CD8-positive, alpha-beta memory T cell (primary cell): ENCODE measurements around the gene TRIP10. TPM values are rescaled to one million over a fixed set of nuclear protein-coding genes. Genes with fewer than 3 reads are reported as not detected.

Experiments used
- CTCF ChIA-PET: fragments of 350-600 bp; sonication (Branson Sonifier 250); formaldehyde crosslinking; loops from one replicate; lab custom pipeline; 2021; ENCODE audit warnings: antibody characterized with exemption; lab: Charles Lee
- POLR2A ChIA-PET: fragments of 350-600 bp; sonication (Branson Sonifier 250); formaldehyde crosslinking; loops from one replicate; lab custom pipeline; 2021; ENCODE audit warnings: antibody characterized with exemption; lab: Charles Lee
- DNase-seq, 5 donors: peaks; one replicate each; pipeline versions ENCODE4 v3.0.0 to v3.0.0-alpha.2; 2020 to 2022; ENCODE audit warnings: mixed read lengths in 1 of 5
- H3K27ac ChIP-seq: one replicate; pipeline ENCODE4 v1.7.0; 2013; ENCODE audit warnings: low read depth, mild to moderate bottlenecking, low read length, moderate library complexity
- H3K27me3 ChIP-seq: 2 replicates; pipeline ENCODE4 v1.7.0; 2013; ENCODE audit warnings: low read length, mild to moderate bottlenecking; ENCODE audit not compliant: insufficient read depth, poor library complexity, severe bottlenecking
- H3K36me3 ChIP-seq: 2 replicates; pipeline ENCODE4 v1.7.0; 2013; ENCODE audit warnings: mild to moderate bottlenecking, low read length, moderate library complexity; ENCODE audit not compliant: insufficient read depth
- H3K4me1 ChIP-seq: 2 replicates; pipeline ENCODE4 v1.7.0; 2013; ENCODE audit warnings: mild to moderate bottlenecking, low read length, moderate library complexity; ENCODE audit not compliant: insufficient read depth
- H3K4me3 ChIP-seq: 2 replicates; pipeline ENCODE4 v1.7.0; 2013; ENCODE audit warnings: mild to moderate bottlenecking, low read length
- H3K9me3 ChIP-seq: 2 replicates; pipeline ENCODE4 v1.7.0; 2013; ENCODE audit warnings: mild to moderate bottlenecking, low read length
- H3K27ac Mint-ChIP-seq, 8 donors: one replicate each; pipeline ENCODE4 v1.8.0; 2020 to 2021; ENCODE audit warnings: mixed read lengths in 8 of 8, mild to moderate bottlenecking in 6 of 8, inconsistent platforms in 3 of 8, moderate library complexity in 3 of 8
- H3K27me3 Mint-ChIP-seq, 2 donors: one replicate each; pipeline ENCODE4 v1.8.0; 2020 to 2021; ENCODE audit warnings: mixed read lengths in 2 of 2, mild to moderate bottlenecking in 1 of 2, moderate library complexity in 1 of 2
- H3K36me3 Mint-ChIP-seq, 3 donors: one replicate each; pipeline ENCODE4 v1.8.0; 2020 to 2021; ENCODE audit warnings: mixed read lengths in 3 of 3, inconsistent platforms in 1 of 3, mild to moderate bottlenecking in 1 of 3
- H3K4me1 Mint-ChIP-seq, 3 donors: one replicate each; pipeline ENCODE4 v1.8.0; 2020 to 2021; ENCODE audit warnings: mixed read lengths in 3 of 3, inconsistent platforms in 1 of 3, mild to moderate bottlenecking in 1 of 3
- H3K4me3 Mint-ChIP-seq, 7 donors: one replicate each; pipeline ENCODE4 v1.8.0; 2020 to 2021; ENCODE audit warnings: mixed read lengths in 7 of 7, mild to moderate bottlenecking in 6 of 7, moderate library complexity in 4 of 7, inconsistent platforms in 2 of 7
- H3K9me3 Mint-ChIP-seq, 5 donors: one replicate each; pipeline ENCODE4 v1.8.0; 2020 to 2022; ENCODE audit warnings: mixed read lengths in 5 of 5, mild to moderate bottlenecking in 3 of 5, moderate library complexity in 2 of 5, inconsistent platforms in 1 of 5
- polyA plus RNA-seq: library from polyadenylated mRNA; unstranded; fragments of 300-500 nt; fragmentation: Illumina TruSeq; gene quantifications from one replicate; pipeline ENCODE4 v1.2.3, GENCODE V29; 2021
- total RNA-seq, 2 experiments: library from RNA; stranded (reverse); gene quantifications; one replicate each; pipeline ENCODE4 v1.2.3, GENCODE V29; 2021

The TRIP10 gene
- total and polyA plus RNA-seq, 3 experiments from 2014 or later: 2.0 to 47.8 (median 44.6) TPM

- Mint-ChIP-seq H3K27ac (no peak overlapping the region), H3K27me3 (no peaks in the 10 kb centered on the region), H3K4me3 (no peak overlapping the region), H3K4me1 (peaks cover 13 to 19% (median 13%) of the 10 kb centered on the region in 3 donors), H3K36me3 (peaks cover 4 to 43% (median 4%) of the 10 kb centered on the region in 3 donors), H3K9me3 (no peaks in the 10 kb centered on the region)
- Histone ChIP-seq H3K4me3 (no peak overlapping the region), H3K4me1 (peaks cover 13% of the 10 kb centered on the region), H3K27me3 (no peaks in the 10 kb centered on the region), H3K27ac (no peak overlapping the region), H3K36me3 (no peaks in the 10 kb centered on the region), H3K9me3 (no peaks in the 10 kb centered on the region)
- peak in 1 of 5 donors; percentile 44 for DNase-seq
- POLR2A ChIA-PET: no interaction called here
- CTCF ChIA-PET: interaction anchor here (1.0 to 1.9 kb wide), 2 partner anchors 98 to 129 kb away, joined by 3 read pairs; no protein-coding TSS in a partner anchor
These were observed 6.6 kb upstream of the TRIP10 start for GRCh38 chr19:6732803-6733337.

- POLR2A ChIA-PET: no interaction called here
- Mint-ChIP-seq H3K4me3 (no peak overlapping the region), H3K36me3 (peaks cover 4 to 43% (median 4%) of the 10 kb centered on the region in 3 donors), H3K9me3 (no peaks in the 10 kb centered on the region), H3K4me1 (peaks cover 19 to 26% (median 20%) of the 10 kb centered on the region in 3 donors), H3K27me3 (no peaks in the 10 kb centered on the region), H3K27ac (no peak overlapping the region)
- Histone ChIP-seq H3K9me3 (no peaks in the 10 kb centered on the region), H3K27ac (no peak overlapping the region), H3K36me3 (no peaks in the 10 kb centered on the region), H3K4me1 (peaks cover 20% of the 10 kb centered on the region), H3K4me3 (no peak overlapping the region), H3K27me3 (no peaks in the 10 kb centered on the region)
- CTCF ChIA-PET: interaction anchor here (1.0 to 1.9 kb wide), 2 partner anchors 99 to 129 kb away, joined by 3 read pairs; no protein-coding TSS in a partner anchor
- DNase-seq: no peak
These were observed 6.0 kb upstream of the TRIP10 start for GRCh38 chr19:6733338-6734095.

- ChIA-PET CTCF (interaction anchor here (1.9 to 5.4 kb wide), 2 partner anchors 99 to 127 kb away, joined by 3 to 87 read pairs; no protein-coding TSS in a partner anchor), POLR2A (no interaction called here)
- H3K36me3 ChIP-seq: no peaks in the 10 kb centered on the region
- Mint-ChIP-seq H3K4me1 (peaks cover 26 to 33% (median 26%) of the 10 kb centered on the region in 3 donors), H3K4me3 (no peak overlapping the region), H3K27me3 (no peaks in the 10 kb centered on the region), H3K27ac (no peak overlapping the region), H3K9me3 (no peaks in the 10 kb centered on the region), H3K36me3 (peaks cover 4 to 43% (median 4%) of the 10 kb centered on the region in 3 donors)
- no peaks in the 10 kb centered on the region for H3K9me3 ChIP-seq
- H3K27me3 ChIP-seq: no peaks in the 10 kb centered on the region
- no peak overlapping the region for H3K4me3 ChIP-seq
- no peak overlapping the region for H3K27ac ChIP-seq
- peak in 1 of 5 donors; percentile 45 for DNase-seq
- peaks cover 27% of the 10 kb centered on the region for H3K4me1 ChIP-seq
These were observed 5.3 kb upstream of the TRIP10 start for GRCh38 chr19:6734096-6734696.

GRCh38 chr19:6735181-6735911, 4.1 kb upstream of the TRIP10 start:
- H3K4me3 Mint-ChIP-seq: peak overlapping the region in 5 of 7 donors; percentile 19 to 96 (median 88)
- POLR2A ChIA-PET: interaction anchor here (0.7 to 1.2 kb wide), 2 partner anchors 66 to 382 kb away, joined by 3 to 4 read pairs; partner anchors contain the start of gene TNFSF14

DNA sequence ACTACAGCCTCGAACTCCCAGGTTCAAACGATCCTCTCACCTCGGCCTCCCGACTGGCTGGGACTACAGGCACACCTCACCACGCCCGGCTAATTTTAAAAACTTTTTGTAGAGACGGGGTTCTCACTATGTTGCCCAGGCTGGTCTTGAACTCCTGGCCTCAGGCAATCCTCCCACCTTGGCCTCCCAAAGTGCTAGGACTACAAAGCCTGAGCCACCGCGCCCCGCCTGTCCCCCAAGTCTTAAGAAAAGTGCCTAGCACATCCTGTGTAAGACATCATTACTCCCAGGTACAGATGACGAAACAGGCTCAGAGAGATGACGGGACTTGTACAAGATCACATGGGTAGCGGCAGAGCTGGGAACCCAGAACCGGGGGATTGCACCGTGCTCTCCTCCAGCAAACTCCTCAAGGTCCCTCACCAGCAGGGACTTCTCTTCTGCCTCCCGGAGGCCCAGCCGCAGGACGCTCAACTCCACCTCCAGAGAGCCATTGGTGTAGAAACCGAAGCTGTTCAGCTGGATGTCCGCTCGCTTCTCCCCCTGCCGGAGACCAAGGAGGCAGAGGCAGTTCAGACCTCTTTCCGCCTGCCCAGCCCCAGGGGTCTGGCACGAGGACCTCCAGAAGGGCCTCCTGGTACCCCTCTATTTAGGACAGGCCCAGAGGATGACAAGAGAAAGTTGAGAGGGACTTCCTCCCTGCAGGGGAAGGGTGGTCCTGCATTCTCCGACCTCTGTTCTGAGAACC, 3.1 kb upstream of the TRIP10 start:
- H3K9me3 ChIP-seq: no peaks in the 10 kb centered on the region
- Mint-ChIP-seq H3K4me1 (peaks cover 32 to 49% (median 35%) of the 10 kb centered on the region in 3 donors), H3K4me3 (peak overlapping the region; percentile 88 to 99 (median 96)), H3K27ac (peak overlapping the region; percentile 93 to 100 (median 98)), H3K36me3 (peaks cover 4 to 36% (median 4%) of the 10 kb centered on the region in 3 donors), H3K9me3 (no peaks in the 10 kb centered on the region), H3K27me3 (no peaks in the 10 kb centered on the region)
- H3K27me3 ChIP-seq: no peaks in the 10 kb centered on the region
- no peaks in the 10 kb centered on the region for H3K36me3 ChIP-seq
- H3K4me3 ChIP-seq: peak overlapping the region; percentile 80
- ChIA-PET CTCF (interaction anchor here (0.9 to 5.4 kb wide), 13 partner anchors 8 to 268 kb away, joined by 3 to 87 read pairs (median 4); partner anchors contain the start of gene VAV1), POLR2A (interaction anchor here (1.2 to 2.6 kb wide), 4 partner anchors 8 to 126 kb away, joined by 3 to 14 read pairs (median 6); partner anchors contain the start of gene TNFSF14)
- H3K4me1 ChIP-seq: peaks cover 45% of the 10 kb centered on the region
- peak; percentile 58 to 77 (median 67) for DNase-seq
- peak overlapping the region; percentile 77 for H3K27ac ChIP-seq

More at GRCh38 chr19:6735181-6735911, 4.1 kb upstream of the TRIP10 start:
- peak overlapping the region in 7 of 8 donors; percentile 74 to 98 (median 98) for H3K27ac Mint-ChIP-seq
- peaks cover 28 to 42% (median 29%) of the 10 kb centered on the region in 3 donors for H3K4me1 Mint-ChIP-seq
- no peaks in the 10 kb centered on the region for H3K9me3 Mint-ChIP-seq
- Histone ChIP-seq H3K36me3 (no peaks in the 10 kb centered on the region), H3K9me3 (no peaks in the 10 kb centered on the region), H3K27ac (peak overlapping the region; percentile 77), H3K4me1 (peaks cover 35% of the 10 kb centered on the region), H3K4me3 (no peak overlapping the region), H3K27me3 (no peaks in the 10 kb centered on the region)
- CTCF ChIA-PET: interaction anchor here (1.2 to 5.4 kb wide), 5 partner anchors 38 to 217 kb away, joined by 3 to 87 read pairs (median 21); partner anchors contain the start of gene VAV1
- no peak for DNase-seq
- H3K27me3 Mint-ChIP-seq: no peaks in the 10 kb centered on the region
- H3K36me3 Mint-ChIP-seq: peaks cover 4 to 36% (median 4%) of the 10 kb centered on the region in 3 donors

GRCh38 chr19:6736917-6737283, 2.6 kb upstream of the TRIP10 start:
- H3K4me3 ChIP-seq: peak overlapping the region; percentile 80
- H3K36me3 Mint-ChIP-seq: peaks cover 4 to 32% (median 4%) of the 10 kb centered on the region in 3 donors
- DNase-seq: no peak
- no peaks in the 10 kb centered on the region for H3K9me3 Mint-ChIP-seq
- no peaks in the 10 kb centered on the region for H3K27me3 Mint-ChIP-seq
- no peaks in the 10 kb centered on the region for H3K27me3 ChIP-seq
- no peaks in the 10 kb centered on the region for H3K36me3 ChIP-seq
- H3K4me1 ChIP-seq: peaks cover 47% of the 10 kb centered on the region
- H3K27ac ChIP-seq: peak overlapping the region; percentile 77
- H3K4me3 Mint-ChIP-seq: peak overlapping the region; percentile 88 to 99 (median 96)
- H3K9me3 ChIP-seq: no peaks in the 10 kb centered on the region
- H3K4me1 Mint-ChIP-seq: peaks cover 32 to 53% (median 36%) of the 10 kb centered on the region in 3 donors
- ChIA-PET POLR2A (interaction anchor here (0.5 to 2.6 kb wide), 11 partner anchors 9 to 628 kb away, joined by 3 to 14 read pairs (median 5); partner anchors contain the start of genes KHSRP and TNFSF14), CTCF (interaction anchor here (0.9 to 5.4 kb wide), 15 partner anchors 9 to 268 kb away, joined by 3 to 87 read pairs (median 4); partner anchors contain the start of gene VAV1)
- H3K27ac Mint-ChIP-seq: peak overlapping the region; percentile 93 to 100 (median 98)
